Pons (tissue), 1 donor: Measurements from ENCODE around the gene HLTF.
"Not testable (repeated sequence)": the region's sequence is repeated elsewhere in the genome, so short reads cannot be mapped to it uniquely, and the experiment has no call there.

Source experiments
- DNase-seq: peaks from one replicate; pipeline ENCODE4 v3.0.0-alpha.2; 2016; ENCODE audit warnings: low spot score

Gene HLTF

DNA sequence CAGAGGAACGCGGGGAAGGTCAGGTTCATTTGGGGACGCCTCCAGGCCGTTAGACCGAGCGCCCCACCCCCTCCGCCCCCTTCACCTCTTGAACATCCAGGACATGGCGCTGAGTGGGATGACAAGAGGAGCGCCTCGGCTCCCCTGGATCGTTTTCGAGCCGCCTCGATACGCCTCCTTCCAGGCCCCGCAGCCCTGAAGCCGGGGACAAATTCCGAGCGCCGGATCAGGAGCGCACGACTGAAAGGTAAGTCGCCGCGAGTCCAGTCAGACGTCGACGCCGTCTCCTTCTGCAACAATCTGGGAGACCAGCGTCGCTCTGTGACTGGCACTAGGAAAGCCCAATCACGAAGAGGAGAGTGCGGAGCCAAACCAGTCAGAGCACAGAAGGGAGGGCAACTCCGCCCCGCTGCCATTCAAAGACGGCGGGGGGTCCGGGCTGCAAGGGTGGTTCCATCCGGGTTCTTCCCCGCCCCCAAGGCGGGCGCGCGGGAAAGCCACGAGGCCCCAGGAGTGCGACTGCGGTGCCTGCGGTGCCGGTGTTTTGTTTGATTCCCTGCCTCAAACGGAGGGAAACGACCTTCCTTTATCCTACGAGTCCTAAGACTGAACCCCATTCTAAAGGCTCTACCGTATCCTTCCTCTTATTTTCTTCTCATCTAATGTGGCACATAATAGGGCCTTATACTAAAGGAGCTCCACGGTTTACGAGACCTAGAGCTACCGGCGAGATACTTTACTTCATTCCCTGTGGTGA lies at the start of gene HLTF:
HLTF (minus strand) TSS at position 302 of the 757 bp plus-strand sequence; CDS start at position 105, 197 bp downstream.
- DNase-seq: peak; percentile 98

DNA sequence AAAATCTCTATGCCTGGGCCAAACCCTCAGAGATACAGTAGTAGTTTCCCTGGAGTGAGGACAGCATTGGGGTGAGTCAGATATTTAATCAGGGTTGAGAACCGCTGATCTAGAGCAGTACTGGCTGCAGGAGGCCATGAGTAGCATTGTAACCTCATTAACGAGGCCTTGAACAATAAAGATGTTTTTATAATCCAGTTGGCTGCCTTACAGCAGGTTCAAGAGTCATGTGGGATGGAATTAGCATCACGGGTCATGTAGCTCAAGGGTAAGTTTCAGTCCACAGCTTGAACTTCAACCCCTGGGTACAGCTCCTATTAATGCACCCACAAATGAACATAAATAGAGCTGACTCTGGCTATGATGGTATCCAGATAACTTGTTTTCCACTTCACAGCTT lies 48.2 kb upstream of the HLTF start:
- DNase-seq: no peak

GRCh38 chr3:149131589-149131988 lies 45.3 kb upstream of the HLTF start:
- peak; percentile 19 for DNase-seq

GRCh38 chr3:149129326-149130205 lies 43.2 kb upstream of the HLTF start, which contains the start of gene HPS3:
Gene HPS3 (plus strand): TSS chr3:149129638. CDS start chr3:149129724, 86 bp downstream.
- peak; percentile 86 for DNase-seq

DNA sequence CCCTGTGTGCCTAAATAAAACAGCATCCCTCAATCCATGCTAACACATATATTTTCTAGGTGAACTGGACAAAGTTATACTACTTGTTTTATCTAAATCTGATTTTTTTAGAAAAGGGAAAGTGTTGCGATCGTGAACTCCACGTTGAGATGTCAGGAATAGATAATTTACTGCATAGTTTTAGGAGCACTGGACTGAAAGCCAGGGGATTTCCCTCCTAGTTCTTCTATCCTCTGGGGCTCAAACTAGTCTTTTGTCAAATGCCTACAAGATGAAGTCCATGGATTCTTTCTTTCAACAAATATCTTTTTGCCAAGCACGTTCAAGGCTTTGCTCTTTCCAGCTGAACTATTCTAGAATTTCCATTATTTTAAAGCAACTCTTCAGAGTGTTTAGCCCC lies 42.5 kb upstream of the HLTF start:
- no peak for DNase-seq

DNA sequence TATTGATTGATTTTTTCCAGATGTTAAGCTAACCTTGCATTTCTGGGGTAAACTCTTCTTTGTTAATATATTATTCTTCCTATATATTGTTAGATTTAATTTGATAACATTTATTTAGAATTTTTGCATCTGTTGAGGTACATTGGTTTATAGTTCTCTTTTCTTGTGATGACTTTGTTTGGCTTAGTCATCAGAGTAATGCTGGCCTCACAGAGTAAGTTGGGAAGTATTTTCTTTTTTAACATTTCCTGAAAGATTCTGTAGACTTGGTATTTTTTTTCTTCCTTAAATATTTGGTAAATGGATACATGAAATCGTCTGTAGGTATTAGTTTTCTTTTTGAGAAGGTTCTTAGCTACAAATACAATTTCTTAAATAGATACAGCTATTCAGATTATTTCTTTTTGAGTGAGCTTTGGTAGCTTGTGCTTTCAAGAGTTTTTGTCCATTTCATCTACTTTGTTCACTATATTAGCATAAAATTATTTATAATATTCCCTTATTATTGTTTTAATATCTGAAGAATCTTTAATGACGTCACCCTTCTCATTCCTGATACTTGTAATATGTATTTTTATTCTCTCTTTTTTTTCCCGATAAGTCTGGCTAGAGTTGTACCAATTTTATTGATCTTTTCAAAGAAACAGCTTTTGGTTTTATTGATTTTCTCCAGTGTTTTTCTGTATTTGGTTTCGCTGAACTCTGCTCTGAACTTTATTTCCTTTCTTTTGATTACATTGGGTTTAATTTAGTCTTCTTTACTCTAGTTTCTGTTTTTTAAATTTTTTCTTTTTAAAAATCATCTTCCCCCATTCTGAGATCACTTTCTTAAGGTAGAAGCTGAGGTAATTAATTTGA lies 36.6 kb upstream of the HLTF start:
- no peak for DNase-seq

DNA sequence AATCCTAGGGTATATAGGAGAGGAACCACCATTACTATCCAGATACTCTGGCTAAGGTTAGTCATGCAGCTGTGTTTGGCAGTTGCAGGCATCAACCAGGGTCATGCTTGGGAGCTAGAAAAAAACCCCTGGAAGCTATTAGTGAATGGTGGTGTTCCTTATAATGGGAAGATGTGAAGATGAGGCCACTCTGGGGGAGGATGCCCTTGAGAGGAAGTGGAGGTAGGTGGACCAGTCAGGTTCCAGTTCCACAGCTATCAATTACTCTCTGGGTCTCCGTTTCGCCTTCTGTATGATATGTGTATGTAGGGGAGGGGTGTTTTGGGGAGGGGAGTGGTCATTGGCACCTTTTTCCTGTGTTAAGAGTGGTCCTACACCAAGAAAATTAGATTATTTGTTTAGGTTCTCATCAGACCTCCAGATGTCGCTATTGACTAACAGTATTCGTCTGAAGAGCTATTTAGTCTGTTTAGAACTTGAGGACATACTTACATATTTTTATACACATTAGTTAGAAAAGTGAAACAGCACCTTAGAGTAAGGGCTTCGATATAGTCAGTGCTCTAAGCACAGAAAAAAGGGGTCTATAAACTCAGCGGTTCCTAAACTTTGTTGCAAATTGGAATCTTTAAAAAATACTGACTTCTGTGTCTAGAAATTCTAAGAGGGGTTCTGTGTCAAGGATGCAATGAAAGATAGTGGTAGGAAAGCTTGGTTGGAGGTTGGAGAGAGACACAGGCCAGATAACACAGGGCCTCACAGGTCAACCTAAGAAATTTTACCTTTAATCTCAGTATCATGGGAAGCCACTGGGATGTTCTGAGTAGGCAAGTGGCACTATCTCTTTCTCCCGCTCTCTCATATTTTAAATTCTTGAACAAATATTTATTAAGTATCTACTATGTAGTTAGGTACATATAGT lies 34.0 kb upstream of the HLTF start:
- DNase-seq: peak; percentile 85

- no peak for DNase-seq
These were observed 33.1 kb upstream of the HLTF start for GRCh38 chr3:149119466-149119865.

DNA sequence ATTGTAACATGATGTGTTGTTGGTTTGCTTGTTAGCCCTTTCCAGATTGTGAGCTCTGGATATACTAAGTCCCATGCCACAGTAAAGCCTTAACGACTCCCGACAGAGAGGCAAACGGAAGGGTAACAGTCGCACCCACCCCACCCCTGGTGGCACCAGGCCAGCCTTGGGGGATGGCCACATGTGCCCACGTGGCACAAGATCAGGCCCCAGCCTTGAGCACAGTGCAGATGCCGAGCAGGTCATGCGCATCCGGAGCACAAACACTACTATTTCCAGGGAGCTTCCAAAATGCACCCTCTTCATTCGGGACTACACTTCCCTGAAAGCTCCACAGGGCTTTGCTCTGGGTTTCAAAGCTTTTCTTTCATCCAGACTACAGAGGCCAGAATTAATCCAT lies 32.4 kb upstream of the HLTF start:
- no peak for DNase-seq

DNA sequence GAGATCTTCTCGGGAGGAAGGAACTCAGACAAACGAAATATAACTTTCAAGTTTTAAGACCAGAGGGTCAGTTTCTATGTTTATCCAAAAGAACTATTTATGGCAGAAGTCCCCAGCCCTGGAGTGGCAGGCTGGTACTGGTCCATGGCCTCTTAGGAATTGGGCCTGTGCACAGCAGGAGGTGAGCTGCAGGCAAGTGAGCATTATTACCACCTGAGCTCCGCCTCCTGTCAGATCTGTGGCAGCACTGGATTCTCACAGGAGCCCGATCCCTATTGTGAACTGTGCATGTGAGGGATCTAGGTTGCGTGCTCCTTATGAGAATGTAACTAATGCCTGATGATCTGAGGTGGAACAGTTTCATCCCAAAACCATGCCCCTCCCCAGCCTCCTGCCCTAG lies 28.8 kb upstream of the HLTF start:
- DNase-seq: no peak

DNA sequence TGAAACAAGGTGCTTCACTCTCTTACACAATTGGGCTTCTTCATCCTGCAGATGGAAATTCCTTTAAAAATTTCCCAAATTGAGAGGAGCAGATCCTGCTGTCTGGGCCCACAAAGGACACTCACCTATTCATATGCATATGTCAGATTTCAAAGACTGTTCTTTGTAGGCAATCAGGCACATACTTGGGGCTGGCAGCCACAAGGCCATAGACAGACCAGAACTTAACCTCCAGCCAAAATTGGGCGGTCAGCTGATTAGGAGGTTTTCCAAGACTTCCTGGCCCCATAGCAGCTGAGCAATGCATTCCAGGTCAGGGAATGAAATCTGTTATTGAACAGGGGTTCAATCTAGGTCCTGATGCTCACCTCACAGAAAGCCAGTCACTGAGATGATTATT lies 28.1 kb upstream of the HLTF start:
- DNase-seq: no peak

DNA sequence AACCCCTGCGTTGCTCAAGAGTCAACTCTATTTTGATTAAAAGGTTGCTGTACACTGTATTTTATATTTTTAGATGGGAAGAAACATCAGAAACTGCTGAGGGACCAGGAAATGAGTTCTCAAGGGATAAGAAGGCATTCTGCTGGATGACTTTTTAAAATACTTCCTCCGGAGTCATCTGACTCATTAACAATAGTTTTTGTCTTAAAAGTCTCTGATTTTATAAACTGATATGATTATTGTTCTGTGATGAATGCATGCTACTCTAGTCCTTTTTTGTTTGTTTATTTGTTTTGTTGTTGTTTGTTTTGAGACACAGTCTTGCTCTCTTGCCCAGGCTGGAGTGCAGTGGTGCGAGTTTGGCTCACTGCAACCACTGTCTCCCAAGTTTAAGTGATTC lies 18.2 kb upstream of the HLTF start:
- no peak for DNase-seq

GRCh38 chr3:149101641-149102040 lies 15.3 kb upstream of the HLTF start:
- no peak for DNase-seq

- no peak for DNase-seq
These were observed 14.8 kb upstream of the HLTF start for GRCh38 chr3:149101154-149101553.

GRCh38 chr3:149097987-149098386 lies 11.7 kb upstream of the HLTF start:
- DNase-seq: not testable (repeated sequence)

DNA sequence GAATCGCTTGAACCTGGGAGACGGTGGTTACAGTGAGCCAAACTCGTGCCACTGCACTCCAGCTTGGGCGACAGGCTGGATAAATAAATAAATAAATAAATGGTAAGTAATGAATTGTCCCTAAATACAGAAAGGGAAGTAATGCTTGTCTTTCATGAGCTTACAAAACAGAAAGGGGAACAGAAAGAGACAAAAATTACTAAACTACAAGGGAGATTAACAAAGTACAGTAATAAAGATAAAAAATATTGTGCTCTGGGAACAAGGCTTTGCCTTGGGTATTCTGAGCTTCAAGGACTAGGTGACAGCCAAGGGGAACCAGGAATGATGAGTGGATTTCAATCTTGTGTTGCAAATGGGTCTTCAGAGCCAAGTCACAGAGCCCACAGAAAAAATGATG lies 9.2 kb upstream of the HLTF start:
- DNase-seq: no peak

DNA sequence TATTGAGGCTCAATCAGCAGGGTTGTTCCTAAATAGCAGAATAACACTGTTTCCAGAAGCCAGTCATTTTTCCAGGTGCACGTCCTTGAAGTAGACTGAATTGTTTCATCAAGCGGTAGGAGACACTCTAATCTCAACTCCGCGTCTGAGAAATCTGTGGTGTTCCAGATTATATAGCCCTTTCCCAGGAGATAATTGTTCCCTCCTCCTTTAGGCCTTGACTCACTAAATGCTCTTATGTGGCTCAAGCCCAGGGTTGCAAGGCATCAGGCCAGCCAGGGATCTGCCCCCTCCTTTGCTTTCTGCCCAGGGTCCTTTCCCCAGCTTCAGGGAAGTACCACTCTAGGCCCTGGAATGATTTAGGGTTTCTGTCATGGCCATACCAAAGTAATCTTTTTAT lies 5.7 kb upstream of the HLTF start:
- DNase-seq: no peak

- no peak for DNase-seq
These were observed 4.6 kb upstream of the HLTF start for GRCh38 chr3:149090907-149091306.

DNA sequence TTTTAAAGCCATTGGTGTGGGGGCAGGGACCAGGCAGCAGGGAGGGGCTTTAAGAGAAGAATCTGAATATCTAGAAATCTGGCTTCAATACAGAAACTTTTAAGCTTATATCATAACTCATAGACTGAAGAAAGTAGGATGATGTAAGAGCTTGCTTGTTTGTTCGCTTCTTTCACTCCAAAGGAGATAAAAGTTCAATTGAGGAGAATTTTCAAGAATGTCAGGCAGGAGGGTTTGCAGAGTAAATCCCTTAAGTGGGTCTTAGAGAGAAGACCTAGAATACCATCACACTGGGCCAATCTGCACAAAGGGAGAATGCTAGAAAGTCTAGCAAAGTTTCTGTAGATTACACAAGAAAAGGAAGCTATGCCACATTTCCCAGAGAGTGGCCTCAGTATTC lies 4.1 kb upstream of the HLTF start:
- no peak for DNase-seq

GRCh38 chr3:149089395-149089794 lies 3.1 kb upstream of the HLTF start:
- DNase-seq: no peak

GRCh38 chr3:149087208-149087607 lies 875 bp upstream of the HLTF start:
- DNase-seq: no peak
